NCI-H146 treated with DMSO at 0.1 percent for 48 hours (cell line): ENCODE data around the gene SMIM36.
A peak's percentile ranks its signal among the peaks of the same experiment; 100 is the strongest.
"Not testable (repeated sequence)": the region's sequence is repeated elsewhere in the genome, so short reads cannot be mapped to it uniquely, and the experiment has no call there.

Experiments
- DNase-seq: peaks from one replicate; lab custom pipeline; 2025; ENCODE audit not compliant: unreplicated experiment; lab: John Stamatoyannopoulos, UW

Gene SMIM36

GRCh38 chr17:55507669-55508068, 3.6 kb downstream of the SMIM36 start:
- DNase-seq, result not testable (repeated sequence)

- DNase-seq, result peak; percentile 4
Observed at GRCh38 chr17:55501626-55502025, 9.6 kb downstream of the SMIM36 start.

- no peak for DNase-seq
Observed at GRCh38 chr17:55500103-55500502, 11.1 kb downstream of the SMIM36 start.

- no peak for DNase-seq
Observed at GRCh38 chr17:55496094-55496881, 15.0 kb downstream of the SMIM36 start.

GRCh38 chr17:55495239-55495638, 16.0 kb downstream of the SMIM36 start:
- DNase-seq, result no peak

GRCh38 chr17:55492781-55493341, 18.4 kb downstream of the SMIM36 start:
- DNase-seq, result no peak

- DNase-seq, result no peak
Observed at GRCh38 chr17:55490376-55490775, 20.9 kb downstream of the SMIM36 start.

- DNase-seq, result no peak
Observed at GRCh38 chr17:55487695-55488432, 23.4 kb downstream of the SMIM36 start.

GRCh38 chr17:55484575-55484974, 26.7 kb downstream of the SMIM36 start:
- no peak for DNase-seq

GRCh38 chr17:55482591-55483389, 28.5 kb downstream of the SMIM36 start:
- no peak for DNase-seq

GRCh38 chr17:55480631-55481315, 30.5 kb downstream of the SMIM36 start:
- DNase-seq, result no peak

GRCh38 chr17:55479903-55480302, 31.3 kb downstream of the SMIM36 start:
- no peak for DNase-seq

- DNase-seq, result no peak
Observed at GRCh38 chr17:55478971-55479370, 32.3 kb downstream of the SMIM36 start.

GRCh38 chr17:55466671-55467070, 44.6 kb downstream of the SMIM36 start:
- no peak for DNase-seq

- not testable (repeated sequence) for DNase-seq
Observed at GRCh38 chr17:55465771-55466170, 45.5 kb downstream of the SMIM36 start.

GRCh38 chr17:55463600-55463999, 47.7 kb downstream of the SMIM36 start:
- no peak for DNase-seq

GRCh38 chr17:55462711-55463110, 48.5 kb downstream of the SMIM36 start:
- DNase-seq, result no peak

- DNase-seq, result no peak
Observed at GRCh38 chr17:55462234-55462633, 49.0 kb downstream of the SMIM36 start.

- DNase-seq, result no peak
Observed at GRCh38 chr17:55458978-55459377, 52.3 kb downstream of the SMIM36 start.

- no peak for DNase-seq
Observed at GRCh38 chr17:55458287-55458900, 52.9 kb downstream of the SMIM36 start.
